HUES6 (cell line): Measurements from ENCODE around the gene DUOXA2.

Experiments
- H3K27ac ChIP-seq: 2 replicates; pipeline ENCODE4 v1.7.0; 2013; ENCODE audit warnings: low read depth, mild to moderate bottlenecking, low read length, inconsistent platforms
- H3K27me3 ChIP-seq: 2 replicates; pipeline ENCODE4 v1.6.1; 2013; ENCODE audit warnings: low read length; ENCODE audit not compliant: control insufficient read depth, insufficient read depth
- H3K36me3 ChIP-seq: 2 replicates; pipeline ENCODE4 v1.6.1; 2013; ENCODE audit warnings: low read length; ENCODE audit not compliant: control insufficient read depth, insufficient read depth
- H3K4me1 ChIP-seq: 2 replicates; pipeline ENCODE4 v1.6.1; 2013; ENCODE audit warnings: low read length; ENCODE audit not compliant: control insufficient read depth, insufficient read depth
- H3K4me3 ChIP-seq: 2 replicates; pipeline ENCODE4 v1.5.1; 2013; ENCODE audit warnings: low read depth, low read length
- H3K9ac ChIP-seq: one replicate; pipeline ENCODE4 v1.6.1; 2013; ENCODE audit warnings: mild to moderate bottlenecking, low read length
- H3K9me3 ChIP-seq: 2 replicates; pipeline ENCODE4 v1.6.1; 2013; ENCODE audit warnings: low read depth, low read length; ENCODE audit not compliant: control insufficient read depth, insufficient read depth

Gene DUOXA2

DNA sequence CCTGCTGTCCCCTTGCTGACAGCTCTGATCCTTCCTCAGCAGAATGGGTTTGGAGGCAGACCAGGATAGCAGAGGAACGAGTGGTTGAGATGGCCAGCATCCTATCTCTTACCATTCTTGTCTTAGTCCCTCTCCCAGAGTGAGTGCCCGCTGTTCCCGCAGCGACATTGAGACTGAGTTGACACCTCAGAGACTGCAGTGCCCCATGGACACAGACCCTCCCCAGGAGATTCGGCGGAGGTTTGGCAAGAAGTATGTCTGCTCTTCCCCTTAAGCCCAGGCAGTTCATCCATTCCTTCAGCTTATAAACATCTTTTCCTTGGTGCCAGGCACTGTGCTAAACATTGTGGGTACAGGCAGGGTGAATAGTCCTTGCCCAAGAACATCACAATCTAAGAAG is 36.9 kb downstream of the DUOXA2 start:
- H3K36me3 ChIP-seq, result no peaks in the 10 kb centered on the region
- no peaks in the 10 kb centered on the region for H3K9me3 ChIP-seq
- no peak overlapping the region for H3K27ac ChIP-seq
- no peak overlapping the region for H3K4me3 ChIP-seq
- 0 out of 2 replicates have a peak, but pooled peaks cover 2% of the 10 kb centered on the region for H3K27me3 ChIP-seq
- H3K9ac ChIP-seq, result no peak overlapping the region
- peaks cover 7% of the 10 kb centered on the region; the same call in 1 of the 2 replicates for H3K4me1 ChIP-seq

DNA sequence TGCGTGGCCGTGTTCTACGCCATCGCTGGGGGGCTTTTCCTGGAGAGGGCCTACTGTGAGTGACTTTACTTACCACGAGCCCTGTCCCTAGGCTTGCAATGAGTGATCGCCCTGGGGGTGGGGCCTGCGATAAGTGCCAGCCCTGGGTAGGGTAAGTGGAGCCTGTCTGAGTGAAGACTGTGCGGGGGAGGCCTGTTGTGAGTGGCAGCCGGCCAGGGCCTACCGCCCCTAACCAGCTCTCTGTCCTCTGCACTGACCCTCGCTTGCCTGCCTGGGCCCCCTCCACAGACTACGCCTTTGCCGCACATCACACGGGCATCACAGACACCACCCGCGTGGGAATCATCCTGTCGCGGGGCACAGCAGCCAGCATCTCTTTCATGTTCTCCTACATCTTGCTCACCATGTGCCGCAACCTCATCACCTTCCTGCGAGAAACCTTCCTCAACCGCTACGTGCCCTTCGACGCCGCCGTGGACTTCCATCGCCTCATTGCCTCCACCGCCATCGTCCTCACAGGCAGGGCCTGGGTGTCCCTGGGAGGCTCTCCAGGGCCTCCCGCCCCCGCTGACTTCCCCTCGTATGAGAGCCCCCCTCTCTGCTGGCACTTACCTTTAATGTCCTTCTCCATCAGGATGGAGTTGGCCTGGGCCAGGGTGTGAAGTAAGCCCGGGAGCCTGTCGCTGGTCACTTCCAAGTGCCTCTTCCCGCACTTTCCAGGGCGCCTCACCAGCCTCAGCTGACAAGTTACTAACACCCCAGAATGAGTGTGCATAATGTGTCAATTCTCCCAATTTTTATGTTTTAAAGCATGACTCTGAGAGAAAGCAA is 38.1 kb downstream of the DUOXA2 start:
- Histone ChIP-seq H3K4me1 (peaks cover 10% of the 10 kb centered on the region; the same call in 1 of the 2 replicates), H3K27me3 (no peaks in the 10 kb centered on the region), H3K36me3 (no peaks in the 10 kb centered on the region), H3K4me3 (no peak overlapping the region), H3K27ac (no peak overlapping the region), H3K9me3 (no peaks in the 10 kb centered on the region), H3K9ac (no peak overlapping the region)

DNA sequence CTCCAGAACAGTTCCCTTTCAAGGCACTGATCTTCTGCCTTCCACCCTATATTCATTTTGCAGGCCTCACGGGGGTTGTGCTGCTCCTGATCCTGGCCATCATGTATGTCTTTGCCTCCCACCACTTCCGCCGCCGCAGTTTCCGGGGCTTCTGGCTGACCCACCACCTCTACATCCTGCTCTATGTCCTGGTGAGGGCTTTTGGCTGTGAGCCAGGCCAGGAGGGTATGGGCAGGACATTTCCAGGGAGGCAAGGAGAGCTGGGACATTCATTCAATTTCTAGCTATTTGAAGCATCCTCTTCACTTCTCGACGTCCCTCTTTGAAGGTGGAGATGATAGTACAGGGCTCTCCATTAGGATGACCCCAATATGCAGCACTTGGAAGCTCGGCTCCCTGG is 41.6 kb downstream of the DUOXA2 start:
- Histone ChIP-seq H3K27me3 (no peaks in the 10 kb centered on the region), H3K4me3 (no peak overlapping the region), H3K36me3 (no peaks in the 10 kb centered on the region), H3K9me3 (no peaks in the 10 kb centered on the region), H3K9ac (no peak overlapping the region), H3K27ac (no peak overlapping the region), H3K4me1 (peaks cover 10% of the 10 kb centered on the region; the same call in 1 of the 2 replicates)

DNA sequence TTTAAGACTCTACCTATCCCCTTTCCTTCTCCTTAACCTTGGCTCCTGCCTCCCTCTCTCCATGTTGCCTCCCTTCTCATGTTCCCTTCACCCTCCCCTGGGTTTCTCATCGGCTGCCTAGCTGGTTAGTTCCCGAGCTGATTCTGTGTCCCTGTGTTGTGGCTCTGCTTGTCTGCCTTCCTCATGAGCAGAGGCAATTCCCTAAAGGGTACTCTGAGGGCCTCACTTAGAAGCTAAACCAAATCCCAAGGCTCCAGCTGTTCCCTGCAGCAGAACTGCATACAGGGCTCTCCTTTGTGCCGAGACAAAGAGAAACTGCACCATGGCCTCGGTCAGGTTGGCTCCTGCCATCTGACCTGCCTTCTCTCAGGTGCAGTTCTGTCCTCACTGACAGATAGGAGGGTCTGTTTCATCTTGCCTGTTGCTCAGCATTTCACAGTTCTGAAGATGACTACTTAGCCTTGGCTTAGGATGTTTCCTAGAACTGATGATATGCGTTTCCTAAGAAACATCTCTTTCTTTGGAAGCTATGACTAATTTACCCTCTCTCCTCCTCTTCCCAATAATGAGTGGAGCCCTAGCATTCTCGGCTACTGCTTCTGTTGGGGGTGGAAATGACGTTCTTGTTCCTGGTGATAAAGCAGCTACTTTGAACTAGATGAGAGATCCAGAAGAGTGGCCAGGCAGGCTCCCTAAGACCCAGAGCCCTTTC is 42.8 kb downstream of the DUOXA2 start:
- Histone ChIP-seq H3K27ac (no peak overlapping the region), H3K4me1 (peaks cover 10% of the 10 kb centered on the region; the same call in 1 of the 2 replicates), H3K9me3 (no peaks in the 10 kb centered on the region), H3K27me3 (no peaks in the 10 kb centered on the region), H3K36me3 (no peaks in the 10 kb centered on the region), H3K4me3 (no peak overlapping the region), H3K9ac (no peak overlapping the region)

DNA sequence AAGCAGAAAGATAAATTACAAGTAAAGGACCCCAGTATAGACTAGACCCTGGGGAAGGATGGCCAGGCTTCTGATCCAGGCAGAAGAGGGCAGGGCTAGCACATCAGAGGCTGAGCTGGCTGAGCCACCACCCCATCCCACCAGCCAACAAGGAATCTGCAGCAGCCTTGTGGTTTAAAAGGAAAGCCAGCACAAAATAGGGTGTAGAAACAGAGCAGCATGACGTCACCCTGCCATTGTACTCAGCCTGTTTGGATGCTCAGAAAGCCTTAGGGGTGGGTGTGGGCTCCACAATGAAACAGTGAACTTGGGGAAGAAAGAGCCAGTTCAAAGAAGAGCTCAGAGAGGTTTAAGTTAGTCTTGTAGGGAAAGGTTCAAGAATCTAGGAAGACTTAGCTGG is 43.8 kb downstream of the DUOXA2 start:
- H3K9ac ChIP-seq, result no peak overlapping the region
- H3K4me1 ChIP-seq, result peaks cover 16% of the 10 kb centered on the region
- no peak overlapping the region for H3K27ac ChIP-seq
- H3K4me3 ChIP-seq, result no peak overlapping the region
- no peaks in the 10 kb centered on the region for H3K36me3 ChIP-seq
- H3K27me3 ChIP-seq, result no peaks in the 10 kb centered on the region
- no peaks in the 10 kb centered on the region for H3K9me3 ChIP-seq

DNA sequence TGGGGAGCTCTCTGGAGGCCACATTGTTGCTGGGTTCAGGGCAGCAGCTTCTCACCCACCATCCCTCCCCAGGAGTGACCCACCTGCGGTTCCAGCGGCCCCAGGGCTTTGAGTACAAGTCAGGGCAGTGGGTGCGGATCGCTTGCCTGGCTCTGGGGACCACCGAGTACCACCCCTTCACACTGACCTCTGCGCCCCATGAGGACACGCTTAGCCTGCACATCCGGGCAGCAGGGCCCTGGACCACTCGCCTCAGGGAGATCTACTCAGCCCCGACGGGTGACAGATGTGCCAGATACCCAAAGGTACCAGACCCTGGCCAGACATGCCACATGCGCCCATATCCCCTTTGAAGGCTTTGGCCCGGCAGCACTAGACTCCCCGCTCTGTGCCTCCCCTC is 47.5 kb downstream of the DUOXA2 start:
- H3K4me3 ChIP-seq, result no peak overlapping the region
- no peaks in the 10 kb centered on the region for H3K36me3 ChIP-seq
- no peak overlapping the region for H3K9ac ChIP-seq
- no peaks in the 10 kb centered on the region for H3K27me3 ChIP-seq
- no peak overlapping the region for H3K27ac ChIP-seq
- H3K9me3 ChIP-seq, result no peaks in the 10 kb centered on the region
- H3K4me1 ChIP-seq, result peaks cover 16% of the 10 kb centered on the region

DNA sequence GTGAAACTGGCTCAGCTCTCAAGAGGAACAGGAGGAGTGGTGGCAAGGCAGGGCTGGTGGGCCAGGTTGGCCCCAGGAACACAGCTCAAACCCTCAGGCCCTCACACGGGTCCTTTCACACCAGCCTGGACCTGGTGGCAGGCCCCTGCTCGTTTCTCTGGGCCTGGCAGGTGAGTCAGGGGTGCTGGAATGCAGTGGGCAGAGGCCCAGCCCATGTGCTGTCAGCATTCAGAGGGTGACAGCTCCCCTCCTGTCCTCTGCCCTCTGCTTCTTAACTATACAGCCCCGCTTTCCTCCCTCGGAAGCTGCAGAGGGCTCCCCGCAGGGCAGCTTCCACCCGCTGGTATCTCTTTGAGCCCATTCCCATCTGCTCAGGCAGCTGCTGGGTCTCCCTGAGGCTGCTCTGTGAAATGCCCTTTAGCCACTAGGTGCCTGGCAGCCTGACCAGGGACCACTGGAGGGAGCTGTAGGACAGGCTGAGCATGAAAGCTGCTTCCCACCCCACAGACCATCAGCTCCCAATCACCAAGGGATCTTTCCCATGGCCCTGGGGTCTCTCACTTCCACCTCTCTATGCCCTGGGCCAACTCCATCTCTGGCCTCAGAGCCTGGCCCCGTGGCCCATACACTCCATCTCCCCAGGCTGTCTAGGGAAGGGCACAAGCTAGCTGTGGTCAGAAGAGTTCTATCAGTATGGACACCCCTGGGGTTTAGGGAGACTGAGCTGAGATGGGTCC is 48.8 kb downstream of the DUOXA2 start:
- H3K4me3 ChIP-seq, result no peak overlapping the region
- no peak overlapping the region for H3K27ac ChIP-seq
- H3K27me3 ChIP-seq, result no peaks in the 10 kb centered on the region
- no peaks in the 10 kb centered on the region for H3K9me3 ChIP-seq
- H3K4me1 ChIP-seq, result peaks cover 16% of the 10 kb centered on the region
- H3K9ac ChIP-seq, result no peak overlapping the region
- no peaks in the 10 kb centered on the region for H3K36me3 ChIP-seq

DNA sequence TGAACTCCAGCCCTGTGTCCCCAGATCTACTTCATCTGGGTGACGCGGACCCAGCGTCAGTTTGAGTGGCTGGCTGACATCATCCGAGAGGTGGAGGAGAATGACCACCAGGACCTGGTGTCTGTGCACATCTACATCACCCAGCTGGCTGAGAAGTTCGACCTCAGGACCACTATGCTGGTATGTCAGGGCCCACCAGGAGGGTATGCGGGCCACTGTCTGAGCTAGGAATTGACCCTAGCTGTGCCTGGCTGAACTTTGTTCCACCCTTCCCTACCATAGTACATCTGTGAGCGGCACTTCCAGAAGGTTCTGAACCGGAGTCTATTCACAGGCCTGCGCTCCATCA is 49.4 kb downstream of the DUOXA2 start:
- Histone ChIP-seq H3K27me3 (no peaks in the 10 kb centered on the region), H3K9me3 (no peaks in the 10 kb centered on the region), H3K4me3 (no peak overlapping the region), H3K9ac (no peak overlapping the region), H3K4me1 (peaks cover 17% of the 10 kb centered on the region), H3K27ac (no peak overlapping the region), H3K36me3 (no peaks in the 10 kb centered on the region)

DNA sequence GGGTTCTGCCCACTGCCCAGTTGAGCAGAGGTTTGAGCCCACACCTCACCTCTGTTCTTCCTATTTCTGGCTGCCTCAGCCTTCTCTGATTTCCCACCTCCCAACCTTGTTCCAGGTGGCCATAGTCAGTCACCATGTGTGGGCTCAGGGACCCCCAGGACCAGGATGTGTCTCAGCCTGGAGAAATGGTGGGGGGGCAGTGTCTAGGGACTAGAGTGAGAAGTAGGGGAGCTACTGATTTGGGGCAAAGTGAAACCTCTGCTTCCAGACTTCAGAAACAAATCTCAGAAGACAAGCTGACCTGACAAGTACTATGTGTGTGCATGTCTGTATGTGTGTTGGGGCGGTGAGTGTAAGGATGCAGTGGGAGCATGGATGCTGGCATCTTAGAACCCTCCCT is 50.8 kb downstream of the DUOXA2 start:
- no peak overlapping the region for H3K9ac ChIP-seq
- H3K4me1 ChIP-seq, result peaks cover 31% of the 10 kb centered on the region
- H3K9me3 ChIP-seq, result no peaks in the 10 kb centered on the region
- H3K27me3 ChIP-seq, result no peaks in the 10 kb centered on the region
- no peak overlapping the region for H3K4me3 ChIP-seq
- H3K36me3 ChIP-seq, result no peaks in the 10 kb centered on the region
- H3K27ac ChIP-seq, result no peak overlapping the region

DNA sequence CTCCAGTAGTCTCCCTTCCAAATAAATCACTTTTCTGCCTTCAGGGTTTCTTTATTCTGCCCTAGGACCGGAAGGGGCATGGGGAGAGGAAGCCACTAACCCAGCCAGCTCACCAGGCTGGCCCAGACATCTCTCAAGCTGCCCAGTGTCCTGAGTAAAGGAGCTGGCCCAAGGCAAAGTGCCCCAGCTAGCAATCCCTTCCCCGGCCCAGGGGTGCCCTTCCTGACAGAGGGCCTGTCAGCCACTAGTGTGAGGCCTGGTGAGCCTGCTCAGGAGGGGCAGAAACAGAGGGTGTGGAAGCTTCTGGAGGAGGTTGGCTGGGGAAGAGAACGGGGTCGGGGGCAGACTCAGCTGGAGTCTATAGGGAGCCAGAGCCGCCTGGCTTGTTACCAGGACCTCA is 51.4 kb downstream of the DUOXA2 start:
- no peak overlapping the region for H3K4me3 ChIP-seq
- no peak overlapping the region for H3K27ac ChIP-seq
- H3K36me3 ChIP-seq, result no peaks in the 10 kb centered on the region

More for the DNA sequence above, 51.4 kb downstream of the DUOXA2 start:
- H3K9me3 ChIP-seq, result no peaks in the 10 kb centered on the region
- H3K9ac ChIP-seq, result no peak overlapping the region
- no peaks in the 10 kb centered on the region for H3K27me3 ChIP-seq
- H3K4me1 ChIP-seq, result peaks cover 34% of the 10 kb centered on the region
